SK-N-SH treated with all-trans-retinoic acid at 6 μM for 48 hours (cell line): ENCODE data around the gene SGPP1.

ENCODE experiments used
- OSR1 ChIP-seq: fragments of 250-450 bp; sonication (Bioruptor Pico); IDR thresholded peaks from 2 replicates; pipeline ENCODE4 v1.8.0; 2022; ENCODE audit warnings: moderate library complexity, mild to moderate bottlenecking, inconsistent platforms
- ZFP30 ChIP-seq: fragments of 450-650 bp; formaldehyde crosslinking; IDR thresholded peaks from 2 replicates; pipeline ENCODE4 v1.5.0; 2022; ENCODE audit warnings: mild to moderate bottlenecking, moderate library complexity

- TF ChIP-seq OSR1 (CRISPR knock-in tag): no peak
- TF ChIP-seq ZFP30: no peak
Measured at GRCh38 chr14:63747846-63748245, 20.0 kb upstream of the SGPP1 start.
